OCI-LY1 (cell line): ENCODE measurements around the gene RAPGEF2.

Experiments
- EZH2 ChIP-seq: fragments of 200-600 bp; sonication (generic), shearing (Covaris generic); IDR thresholded peaks from 2 replicates; pipeline ENCODE4 v1.8.0; 2017; ENCODE audit warnings: borderline replicate concordance, mixed run types, mild to moderate bottlenecking, antibody characterized with exemption, low read length, moderate library complexity, mixed read lengths
- TF ChIP-seq, protein P1 (sequence below): fragments of 200-600 bp; sonication (generic), shearing (Covaris generic); IDR thresholded peaks from 2 replicates; pipeline ENCODE4 v1.5.1; 2017; ENCODE audit warnings: mild to moderate bottlenecking, antibody characterized with exemption, low read length, moderate library complexity, mixed read lengths

DNA sequence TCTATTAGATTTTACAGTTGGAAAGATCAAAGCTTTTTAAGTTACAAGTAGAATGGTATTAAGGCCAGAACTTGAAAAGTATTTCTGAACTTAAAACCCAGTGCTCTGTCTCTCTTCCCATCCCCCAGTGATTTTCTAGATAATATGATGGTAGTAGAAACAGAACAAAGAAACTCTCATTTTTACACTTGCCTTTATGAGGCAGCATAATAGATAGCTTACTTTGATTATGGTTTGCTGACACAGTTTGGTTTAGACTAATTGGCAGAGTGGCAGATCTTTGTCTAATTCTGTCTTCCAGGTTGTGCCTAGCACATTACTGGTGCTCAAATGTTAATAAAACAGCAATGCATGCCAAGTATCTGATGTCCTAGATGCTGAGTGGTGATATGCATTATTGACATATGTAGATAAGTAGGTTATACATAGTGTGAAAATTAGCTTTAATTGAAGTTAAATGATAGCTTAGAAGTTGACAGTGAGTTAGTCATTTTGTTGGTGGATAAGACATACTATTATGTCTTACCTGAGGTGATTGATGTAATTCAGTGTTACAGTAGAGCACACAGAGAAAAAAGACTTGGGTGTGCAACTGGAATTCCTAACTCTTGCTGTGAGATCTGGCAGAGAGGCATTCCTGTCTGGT, 4.3 kb upstream of the RAPGEF2 start:
- TF ChIP-seq, protein P1, sequence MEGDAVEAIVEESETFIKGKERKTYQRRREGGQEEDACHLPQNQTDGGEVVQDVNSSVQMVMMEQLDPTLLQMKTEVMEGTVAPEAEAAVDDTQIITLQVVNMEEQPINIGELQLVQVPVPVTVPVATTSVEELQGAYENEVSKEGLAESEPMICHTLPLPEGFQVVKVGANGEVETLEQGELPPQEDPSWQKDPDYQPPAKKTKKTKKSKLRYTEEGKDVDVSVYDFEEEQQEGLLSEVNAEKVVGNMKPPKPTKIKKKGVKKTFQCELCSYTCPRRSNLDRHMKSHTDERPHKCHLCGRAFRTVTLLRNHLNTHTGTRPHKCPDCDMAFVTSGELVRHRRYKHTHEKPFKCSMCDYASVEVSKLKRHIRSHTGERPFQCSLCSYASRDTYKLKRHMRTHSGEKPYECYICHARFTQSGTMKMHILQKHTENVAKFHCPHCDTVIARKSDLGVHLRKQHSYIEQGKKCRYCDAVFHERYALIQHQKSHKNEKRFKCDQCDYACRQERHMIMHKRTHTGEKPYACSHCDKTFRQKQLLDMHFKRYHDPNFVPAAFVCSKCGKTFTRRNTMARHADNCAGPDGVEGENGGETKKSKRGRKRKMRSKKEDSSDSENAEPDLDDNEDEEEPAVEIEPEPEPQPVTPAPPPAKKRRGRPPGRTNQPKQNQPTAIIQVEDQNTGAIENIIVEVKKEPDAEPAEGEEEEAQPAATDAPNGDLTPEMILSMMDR: no peak
- TF ChIP-seq EZH2: no peak
